Measurements from ENCODE around the gene KCNN3.

DNA sequence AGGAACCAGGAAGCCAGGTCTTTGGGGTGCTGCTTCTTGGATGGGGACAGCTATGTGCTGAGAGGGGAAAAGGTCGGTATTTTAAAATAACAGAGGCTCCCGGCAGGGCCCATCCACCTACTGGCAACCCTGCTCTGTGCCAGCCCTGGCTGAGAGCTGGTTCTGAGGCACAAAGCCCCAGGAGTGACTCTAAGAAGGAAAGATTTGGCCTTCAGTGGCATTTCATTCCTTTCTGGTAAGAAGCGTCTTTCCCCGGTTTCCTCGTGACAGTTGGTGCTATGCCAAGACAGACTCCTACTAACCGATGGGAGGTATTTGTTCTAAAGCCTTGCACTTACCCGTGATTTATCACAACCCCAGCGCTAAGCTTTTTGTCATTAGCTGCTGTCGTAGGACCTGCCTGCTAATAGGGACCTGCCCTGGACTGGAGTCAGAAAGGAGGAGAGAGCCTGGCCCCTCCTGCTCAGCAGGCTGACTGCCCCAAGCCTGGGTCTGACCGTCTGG is 139.0 kb downstream of the KCNN3 start:
- TF ChIP-seq, protein P1, sequence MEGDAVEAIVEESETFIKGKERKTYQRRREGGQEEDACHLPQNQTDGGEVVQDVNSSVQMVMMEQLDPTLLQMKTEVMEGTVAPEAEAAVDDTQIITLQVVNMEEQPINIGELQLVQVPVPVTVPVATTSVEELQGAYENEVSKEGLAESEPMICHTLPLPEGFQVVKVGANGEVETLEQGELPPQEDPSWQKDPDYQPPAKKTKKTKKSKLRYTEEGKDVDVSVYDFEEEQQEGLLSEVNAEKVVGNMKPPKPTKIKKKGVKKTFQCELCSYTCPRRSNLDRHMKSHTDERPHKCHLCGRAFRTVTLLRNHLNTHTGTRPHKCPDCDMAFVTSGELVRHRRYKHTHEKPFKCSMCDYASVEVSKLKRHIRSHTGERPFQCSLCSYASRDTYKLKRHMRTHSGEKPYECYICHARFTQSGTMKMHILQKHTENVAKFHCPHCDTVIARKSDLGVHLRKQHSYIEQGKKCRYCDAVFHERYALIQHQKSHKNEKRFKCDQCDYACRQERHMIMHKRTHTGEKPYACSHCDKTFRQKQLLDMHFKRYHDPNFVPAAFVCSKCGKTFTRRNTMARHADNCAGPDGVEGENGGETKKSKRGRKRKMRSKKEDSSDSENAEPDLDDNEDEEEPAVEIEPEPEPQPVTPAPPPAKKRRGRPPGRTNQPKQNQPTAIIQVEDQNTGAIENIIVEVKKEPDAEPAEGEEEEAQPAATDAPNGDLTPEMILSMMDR (IDR thresholded peaks at IDR 0.05; ENCODE audit: low read depth, low read length), result no peak
- TF ChIP-seq POLR2A (IDR thresholded peaks at IDR 0.05; ENCODE audit: extremely low read depth, insufficient read length), result no peak
